CD1c-positive myeloid dendritic cell (primary cell): ENCODE results near the gene TBC1D16.

ENCODE experiments used
- DNase-seq: peaks from one replicate; pipeline ENCODE4 v3.0.0-alpha.2; 2016; ENCODE audit errors: extremely low spot score

TBC1D16 gene

DNA sequence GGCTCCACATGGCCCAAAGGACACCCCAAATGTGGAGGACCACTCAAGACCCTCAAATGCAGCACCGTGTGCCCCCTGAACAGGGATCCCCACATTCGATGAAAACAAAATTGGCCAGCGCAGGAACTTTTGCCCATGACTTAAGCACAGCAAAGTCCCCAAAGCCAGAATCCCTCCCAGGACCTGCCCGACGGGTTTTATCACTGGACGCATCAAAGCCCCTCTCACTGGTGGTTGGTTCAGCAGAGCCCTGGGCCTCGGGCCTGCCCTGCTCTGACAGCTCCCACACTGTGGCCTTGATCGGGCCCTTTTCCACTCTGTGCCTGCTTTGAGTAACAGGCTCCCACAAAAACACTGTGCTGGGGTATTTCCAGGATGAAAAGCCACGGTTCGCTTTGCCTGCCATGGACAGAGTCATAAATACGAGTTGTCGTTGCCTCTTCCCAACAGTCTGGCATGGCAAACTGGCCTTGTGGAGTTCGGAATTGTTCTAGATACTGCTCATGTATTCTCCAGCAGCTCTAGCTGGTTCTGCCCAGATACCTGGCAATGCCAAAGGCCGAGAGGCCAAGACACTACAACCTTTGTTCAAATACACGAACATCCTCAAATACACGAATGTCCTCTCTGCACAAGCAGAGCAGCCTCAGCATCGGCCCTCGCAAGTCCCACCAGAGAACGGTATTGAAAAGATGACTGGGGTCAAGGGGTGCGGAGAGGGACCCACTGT, 46.4 kb downstream of the TBC1D16 start:
- DNase-seq = no peak

DNA sequence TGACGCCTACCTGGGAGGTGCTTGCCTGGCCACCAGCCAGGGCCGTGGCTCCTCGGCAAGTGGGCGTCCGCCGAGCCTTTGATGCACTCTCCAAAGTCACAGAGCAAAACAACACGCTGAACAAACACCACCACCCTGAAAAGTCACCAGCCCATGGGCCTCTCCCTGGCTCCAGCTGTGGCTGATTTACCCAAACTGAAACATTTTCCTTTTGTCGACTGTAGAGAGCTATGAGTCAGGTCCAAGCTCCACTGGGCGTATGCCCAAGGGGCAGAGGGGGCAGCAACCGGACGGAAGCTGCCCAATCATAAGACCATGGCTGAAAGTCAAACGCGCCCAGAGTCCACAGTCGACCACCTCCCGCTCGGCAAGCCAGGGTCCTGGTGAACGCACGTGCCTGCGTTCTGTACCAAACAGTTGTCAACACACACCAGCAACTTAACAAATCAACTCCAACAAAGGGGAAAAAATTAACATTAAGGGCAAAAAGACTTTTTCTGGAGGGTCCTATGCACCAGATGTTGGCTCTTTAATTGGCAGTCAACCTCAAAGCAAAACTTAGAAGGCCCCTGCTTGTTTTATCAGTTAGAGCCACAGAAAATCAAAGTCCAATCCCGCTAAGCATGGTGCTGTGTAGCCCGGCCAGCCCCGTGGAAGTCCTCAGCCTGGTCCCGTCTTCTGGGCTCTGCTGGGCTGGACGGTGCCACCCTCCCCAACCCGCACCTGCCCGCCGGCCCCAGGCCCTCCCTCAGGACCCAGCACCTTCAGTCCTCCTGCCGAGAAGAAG, 47.3 kb downstream of the TBC1D16 start:
- no peak for DNase-seq

DNA sequence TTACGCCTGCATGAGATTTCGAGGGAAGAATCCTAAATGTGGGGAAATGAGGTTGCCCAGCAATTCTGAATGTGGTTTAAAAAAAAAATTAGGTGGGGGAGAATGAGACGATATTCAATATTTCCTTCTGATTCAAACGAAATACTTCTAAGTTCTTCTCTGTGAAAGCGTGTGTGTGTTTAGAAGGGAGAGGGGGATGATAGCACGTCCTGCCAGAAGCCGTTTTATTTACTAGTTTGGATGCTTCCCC, 47.8 kb downstream of the TBC1D16 start:
- no peak for DNase-seq

DNA sequence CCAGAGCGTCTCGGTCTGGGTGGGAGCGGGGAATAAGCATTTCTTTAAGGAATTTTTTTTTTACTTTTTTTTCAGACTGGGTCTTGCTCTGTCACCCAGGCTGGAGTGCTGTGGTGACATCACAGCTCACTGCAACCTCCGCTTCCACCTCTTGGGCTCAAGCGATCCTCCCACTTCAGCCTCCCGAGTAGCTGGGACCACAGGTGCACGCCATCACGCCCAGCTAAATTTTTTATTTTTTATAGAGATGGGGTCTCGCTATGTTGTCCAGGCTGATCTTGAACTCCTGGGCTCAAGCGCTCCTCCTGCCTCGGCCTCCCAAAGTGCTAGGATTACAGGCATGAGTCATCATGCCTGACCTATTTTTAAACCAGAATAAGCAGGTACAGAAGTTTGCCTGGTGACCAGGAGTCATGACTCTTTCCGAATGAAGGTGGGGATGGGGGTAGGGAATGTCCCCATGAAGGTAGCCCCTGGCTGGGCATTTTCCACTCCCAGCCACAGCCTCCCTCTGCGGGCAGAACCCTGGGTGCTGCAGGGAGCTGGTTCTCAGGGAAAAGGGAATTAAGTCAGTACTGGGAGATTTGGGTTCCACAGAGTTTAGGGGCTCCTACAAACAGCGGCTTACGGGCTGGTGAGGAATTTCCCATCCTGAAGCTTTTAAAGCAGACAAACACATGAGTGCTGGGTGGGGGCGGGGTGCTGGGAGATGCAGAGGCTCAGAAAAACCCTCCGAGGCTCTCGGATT, 48.3 kb downstream of the TBC1D16 start:
- no peak for DNase-seq

DNA sequence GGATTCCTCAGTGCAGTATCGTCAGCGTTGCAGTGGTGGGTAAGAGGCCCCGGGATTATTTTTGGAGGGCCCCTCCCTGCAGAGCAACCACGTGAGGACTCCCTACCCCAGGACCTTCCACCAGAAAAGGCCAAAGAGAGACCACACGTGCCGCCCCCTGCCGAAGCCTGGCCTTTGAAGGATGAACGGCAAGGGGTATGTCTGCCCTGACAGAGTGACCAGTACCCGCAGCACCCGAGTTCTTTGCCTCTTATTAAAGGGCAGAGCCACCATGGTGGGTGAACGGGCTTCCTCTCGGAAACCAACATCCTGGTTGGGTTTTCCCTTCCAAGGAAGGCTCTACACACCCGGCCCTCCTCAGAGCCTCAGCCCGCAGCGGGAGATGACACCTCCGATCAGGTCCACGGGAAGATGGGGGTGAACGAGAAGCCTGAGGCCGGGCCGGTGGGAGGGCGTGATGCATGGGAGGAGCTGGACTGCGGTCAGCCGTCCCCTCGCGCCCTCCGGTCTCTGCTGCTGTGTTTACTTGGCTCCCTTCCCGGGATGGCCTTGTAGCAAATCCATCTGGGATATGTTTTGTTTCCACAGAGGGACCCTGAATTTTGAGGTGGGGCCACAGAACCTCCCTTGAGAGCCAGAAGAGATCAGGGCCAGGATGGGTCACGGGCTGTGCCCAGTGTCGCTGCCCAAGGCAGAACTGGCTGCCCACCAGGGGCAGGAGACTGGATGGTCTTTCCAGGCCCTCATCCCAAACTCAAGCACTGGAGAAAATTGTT, 49.1 kb downstream of the TBC1D16 start:
- no peak for DNase-seq

DNA sequence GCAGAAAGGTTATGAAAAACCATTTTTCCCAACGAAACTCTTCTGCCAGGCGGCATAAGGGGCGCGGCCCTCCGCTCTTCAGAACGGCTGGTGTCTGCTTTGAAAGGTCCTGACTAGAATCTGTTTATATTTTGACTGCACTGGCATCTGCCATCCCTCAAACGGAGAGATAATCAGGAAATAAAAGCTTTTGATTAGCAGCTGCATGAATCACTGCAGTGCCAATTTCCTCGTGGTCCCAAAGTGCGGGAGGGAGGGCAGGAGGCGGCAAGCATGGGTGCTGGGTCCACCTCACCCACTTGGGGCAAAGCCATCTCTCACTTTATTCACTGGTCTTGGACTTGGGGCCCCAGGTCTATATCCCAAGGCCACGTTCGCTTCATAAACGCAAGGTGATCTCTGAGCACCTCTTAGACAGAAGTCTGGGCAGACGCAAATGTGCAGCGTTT, 49.7 kb downstream of the TBC1D16 start:
- no peak for DNase-seq

DNA sequence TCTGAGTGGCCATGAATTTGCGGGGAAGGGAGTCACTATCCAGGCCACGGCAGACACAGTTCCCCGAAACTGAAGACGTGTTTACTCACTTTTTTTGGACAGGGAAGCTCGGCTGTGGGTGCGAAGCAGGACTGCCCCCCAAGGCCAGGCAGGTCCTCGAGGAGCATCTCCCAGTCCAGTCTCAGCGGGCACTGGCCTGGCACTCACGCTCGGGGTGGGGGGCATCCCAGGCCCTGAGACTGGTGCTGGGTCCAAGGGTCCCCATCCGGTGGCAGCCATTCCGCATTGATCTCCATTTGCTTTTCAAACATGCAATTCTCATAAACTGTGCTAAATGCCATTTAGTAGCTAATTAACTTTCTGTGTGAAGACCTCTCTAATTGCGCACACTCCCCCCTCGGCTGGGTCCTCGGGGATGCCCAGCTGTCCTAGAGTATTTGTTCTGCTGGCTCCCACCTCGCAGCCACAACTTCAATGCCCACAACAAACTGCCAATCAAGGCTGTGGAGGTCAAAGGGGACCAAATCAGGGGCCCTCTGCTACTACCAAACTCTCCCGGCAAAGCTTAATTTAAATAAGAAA, 50.2 kb downstream of the TBC1D16 start:
- no peak for DNase-seq

DNA sequence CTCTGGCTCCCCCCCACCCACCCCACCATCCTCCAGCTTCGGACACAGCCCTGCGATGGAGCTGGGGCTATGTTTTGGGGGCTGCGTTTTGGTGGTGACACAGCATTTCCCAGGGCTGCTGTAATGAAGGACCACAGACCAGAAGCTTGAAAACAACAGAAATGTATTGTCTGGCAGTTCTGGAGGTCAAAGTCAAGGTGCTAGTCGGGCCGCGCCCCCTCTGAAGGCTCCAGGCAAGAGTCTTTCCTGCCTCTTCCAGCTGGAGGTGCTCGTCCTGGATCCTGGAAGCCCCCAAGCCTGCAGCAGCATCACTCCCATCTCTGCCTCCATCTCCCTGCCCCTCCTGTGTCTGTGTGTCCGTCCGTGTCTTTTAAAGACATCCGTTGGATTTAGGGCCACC, 50.8 kb downstream of the TBC1D16 start:
- no peak for DNase-seq

DNA sequence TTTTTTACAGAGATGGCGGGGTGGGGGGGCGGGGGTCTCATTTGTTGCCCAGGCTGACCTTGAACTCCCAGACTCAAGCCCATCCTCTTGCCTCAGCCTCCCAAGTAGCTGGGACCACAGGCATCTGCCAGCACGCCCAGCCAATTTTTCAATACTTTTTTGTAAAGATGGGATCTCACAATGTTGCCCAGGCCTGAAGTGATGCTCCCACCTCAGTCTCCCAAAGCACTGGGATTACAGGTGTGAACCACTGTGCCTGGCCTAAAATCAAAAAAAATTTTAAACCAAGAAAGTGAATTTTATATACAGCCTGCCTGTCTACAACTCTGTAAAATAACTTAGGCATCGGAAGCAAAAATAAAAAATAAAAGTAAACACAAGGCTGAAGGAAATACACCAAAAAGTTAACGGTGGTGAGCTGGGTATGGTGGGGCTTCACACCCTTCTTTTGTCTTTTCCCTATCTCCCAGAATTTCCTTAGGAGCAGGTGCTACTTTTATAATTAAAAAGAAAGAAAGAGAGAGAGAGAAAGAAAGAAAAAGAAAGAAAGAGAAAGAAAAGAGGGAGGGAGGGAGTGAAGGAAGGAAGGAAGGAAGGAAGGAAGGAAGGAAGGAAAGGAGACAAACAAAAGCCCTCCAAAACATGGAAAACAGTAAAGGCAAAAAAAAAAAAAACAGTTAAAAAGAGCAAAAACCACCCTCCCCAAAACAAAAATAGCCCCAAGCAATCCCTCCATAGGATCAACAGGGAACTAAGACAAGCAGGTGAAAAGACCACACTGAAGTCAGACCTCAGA, 51.4 kb downstream of the TBC1D16 start:
- no peak for DNase-seq

DNA sequence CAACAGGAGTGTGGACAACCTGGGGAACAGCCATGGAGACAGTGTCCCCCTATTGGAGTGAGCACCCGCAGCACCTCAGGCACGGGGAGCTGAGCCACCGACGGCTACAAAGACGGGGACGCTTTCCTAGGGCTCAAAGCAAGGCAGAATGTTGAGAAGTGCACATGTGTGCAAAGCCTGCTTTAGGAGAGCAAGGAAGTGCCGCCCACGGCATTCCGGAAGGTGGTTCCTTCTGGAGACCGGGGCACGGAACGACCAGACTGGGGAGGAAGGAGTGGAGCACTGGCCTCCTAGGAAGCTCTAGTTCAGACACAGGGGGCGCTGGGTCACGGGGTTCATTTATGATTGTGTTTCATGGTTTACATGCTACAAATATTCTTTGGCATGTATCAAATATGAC, 52.2 kb downstream of the TBC1D16 start:
- DNase-seq = peak; percentile 63

DNA sequence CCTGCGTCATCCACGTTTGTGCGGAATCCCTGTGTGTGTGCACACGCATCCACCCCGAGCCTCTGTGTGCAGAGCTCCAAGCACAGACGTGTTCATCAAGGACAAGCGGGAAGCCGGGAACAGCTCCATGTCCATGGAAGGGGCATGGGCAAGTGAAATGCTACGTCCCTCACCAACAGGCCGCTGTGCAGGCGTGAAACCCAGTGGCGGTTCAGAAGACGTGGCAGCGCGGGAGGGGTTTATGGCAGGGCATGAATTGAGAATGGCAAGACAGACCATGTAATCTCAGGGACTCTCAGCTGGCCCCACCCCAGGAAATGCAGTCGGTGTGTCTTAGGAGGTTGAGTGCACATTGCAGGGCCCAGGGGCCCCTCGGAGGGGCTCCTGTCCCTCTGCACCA, 52.7 kb downstream of the TBC1D16 start:
- no peak for DNase-seq

DNA sequence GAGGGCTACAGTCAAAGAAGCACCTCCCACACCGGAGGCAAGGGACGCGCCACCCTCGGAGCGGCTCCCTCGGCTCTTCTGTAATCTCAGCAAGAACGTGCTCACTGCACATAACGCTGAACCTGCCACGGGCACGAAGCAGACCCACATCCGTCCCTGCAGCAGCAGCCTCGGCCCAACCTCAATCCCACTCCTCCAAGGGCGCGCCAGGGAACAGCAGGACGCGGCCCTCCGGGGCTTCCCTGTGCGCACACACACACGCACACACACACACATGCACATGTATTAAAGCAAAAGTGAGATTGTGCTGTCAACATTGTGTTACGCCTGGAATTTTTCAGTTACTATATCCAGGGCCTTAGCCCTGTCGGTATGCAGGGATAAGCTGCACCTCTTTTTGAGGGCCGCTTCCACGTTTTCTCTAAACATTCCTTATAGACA, 54.0 kb downstream of the TBC1D16 start:
- DNase-seq = no peak

DNA sequence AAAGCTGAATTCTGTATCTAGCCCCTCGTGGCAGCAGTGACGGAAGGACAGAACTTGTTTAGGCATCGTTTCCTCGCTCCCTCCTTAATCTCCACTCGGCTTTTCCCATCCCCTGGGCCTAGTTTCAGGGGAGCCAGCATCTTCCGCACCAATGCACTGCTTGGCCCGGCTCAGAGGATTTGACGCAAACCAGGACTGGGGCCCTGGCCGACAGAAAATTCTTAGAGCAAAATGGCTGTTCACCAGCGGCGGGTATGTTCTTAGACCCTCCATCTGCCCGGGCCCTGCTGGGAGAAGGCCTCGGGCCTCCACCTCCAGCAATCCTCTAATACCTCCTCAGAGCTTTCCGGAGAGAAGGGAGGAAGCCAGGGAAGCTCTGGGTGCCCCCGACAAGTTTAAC, 54.6 kb downstream of the TBC1D16 start:
- no peak for DNase-seq

DNA sequence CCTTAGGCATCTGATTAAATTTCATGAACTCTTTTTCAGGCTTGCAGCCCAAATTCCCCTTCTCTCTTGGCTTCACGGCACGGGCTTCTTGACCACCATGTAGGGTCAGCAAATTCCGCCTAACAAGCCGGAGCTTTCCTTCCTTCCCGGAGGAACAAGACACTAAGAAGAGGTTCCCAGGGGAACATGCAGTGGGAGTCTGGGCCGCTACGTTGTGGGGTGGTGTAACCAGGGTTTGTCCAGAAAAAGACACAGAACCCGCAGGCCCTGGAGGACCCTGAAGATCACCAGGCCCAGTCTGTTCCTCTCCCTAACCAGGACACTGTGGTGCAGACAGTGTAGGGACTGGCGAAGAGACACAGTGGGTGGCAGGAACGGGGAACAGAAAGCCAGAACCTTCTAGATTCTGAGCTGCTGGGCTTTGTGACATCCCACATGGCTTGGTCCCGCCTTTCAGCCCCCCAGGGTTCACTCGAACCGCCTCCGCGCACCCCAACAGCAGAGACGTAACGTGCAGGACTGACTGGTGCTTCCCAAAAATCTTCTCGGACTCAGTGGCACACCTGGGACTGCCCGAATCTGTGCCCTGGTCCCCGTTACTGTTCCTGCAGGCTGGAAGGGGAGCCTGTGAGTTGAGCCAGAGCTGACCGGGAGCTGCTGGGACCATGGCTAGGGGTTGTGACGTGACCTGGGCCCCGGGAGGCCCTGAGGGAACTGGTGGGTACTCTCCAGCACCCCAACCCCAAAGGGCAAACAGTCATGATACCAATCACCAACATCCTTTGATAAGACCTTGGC, 55.2 kb downstream of the TBC1D16 start:
- peak; percentile 8 for DNase-seq

DNA sequence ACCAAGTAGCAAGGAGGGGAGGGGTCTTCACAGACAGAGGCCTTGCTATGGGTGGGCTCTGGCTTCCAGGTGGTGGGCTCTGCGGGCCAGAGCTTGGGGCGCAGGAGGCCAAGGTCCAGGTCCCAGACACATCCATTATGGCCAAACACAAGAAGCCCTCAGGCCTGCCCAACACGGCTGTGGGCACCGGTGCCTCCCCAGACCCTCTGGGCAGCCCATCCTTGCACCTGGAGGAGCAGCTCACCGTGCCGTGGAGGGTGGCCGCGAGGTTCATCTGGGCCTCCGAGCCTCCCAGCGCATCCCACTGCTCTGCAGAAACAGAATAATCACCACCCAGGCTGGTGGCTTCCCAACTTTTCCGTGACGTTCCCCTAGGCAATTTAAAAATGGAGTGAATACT, 55.9 kb downstream of the TBC1D16 start:
- no peak for DNase-seq

DNA sequence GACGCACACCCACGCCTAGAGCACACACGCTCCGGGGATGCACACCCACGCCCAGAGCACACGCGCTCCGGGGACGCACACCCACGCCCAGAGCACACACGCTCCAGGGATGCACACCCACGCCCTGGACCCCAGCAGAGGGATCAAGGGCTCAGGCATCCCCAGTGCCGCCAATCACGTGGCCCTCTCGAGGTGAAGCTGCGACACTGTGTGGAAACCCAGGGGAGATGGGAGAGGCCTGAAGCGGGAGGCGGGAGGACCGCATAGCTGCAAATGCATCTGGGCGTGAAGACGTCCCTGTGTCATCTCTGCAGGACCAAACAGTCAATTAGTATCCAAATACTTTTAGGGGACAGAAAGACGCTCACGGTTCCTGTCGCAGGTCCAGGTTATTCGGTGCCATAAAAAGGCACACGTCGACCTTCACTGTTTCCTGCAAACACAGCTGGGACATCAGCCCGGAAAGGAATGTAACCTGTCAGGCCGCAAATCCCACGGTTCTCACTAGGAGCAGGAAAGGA, 56.4 kb downstream of the TBC1D16 start:
- DNase-seq = no peak

DNA sequence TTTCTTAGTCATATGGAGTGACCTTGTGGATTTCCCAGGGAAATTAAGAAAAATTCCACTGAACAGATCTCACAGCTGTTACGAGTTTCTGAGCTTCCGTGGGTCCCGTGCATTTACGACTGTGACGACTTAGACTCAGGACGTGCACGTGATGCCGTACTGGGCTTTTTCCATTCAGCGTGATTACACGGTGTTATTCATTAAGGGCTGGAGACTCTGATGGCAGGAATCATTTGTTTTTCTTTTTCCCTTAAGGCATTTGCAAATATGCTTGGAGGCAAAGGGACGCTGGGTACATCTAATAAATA, 57.2 kb downstream of the TBC1D16 start:
- no peak for DNase-seq

DNA sequence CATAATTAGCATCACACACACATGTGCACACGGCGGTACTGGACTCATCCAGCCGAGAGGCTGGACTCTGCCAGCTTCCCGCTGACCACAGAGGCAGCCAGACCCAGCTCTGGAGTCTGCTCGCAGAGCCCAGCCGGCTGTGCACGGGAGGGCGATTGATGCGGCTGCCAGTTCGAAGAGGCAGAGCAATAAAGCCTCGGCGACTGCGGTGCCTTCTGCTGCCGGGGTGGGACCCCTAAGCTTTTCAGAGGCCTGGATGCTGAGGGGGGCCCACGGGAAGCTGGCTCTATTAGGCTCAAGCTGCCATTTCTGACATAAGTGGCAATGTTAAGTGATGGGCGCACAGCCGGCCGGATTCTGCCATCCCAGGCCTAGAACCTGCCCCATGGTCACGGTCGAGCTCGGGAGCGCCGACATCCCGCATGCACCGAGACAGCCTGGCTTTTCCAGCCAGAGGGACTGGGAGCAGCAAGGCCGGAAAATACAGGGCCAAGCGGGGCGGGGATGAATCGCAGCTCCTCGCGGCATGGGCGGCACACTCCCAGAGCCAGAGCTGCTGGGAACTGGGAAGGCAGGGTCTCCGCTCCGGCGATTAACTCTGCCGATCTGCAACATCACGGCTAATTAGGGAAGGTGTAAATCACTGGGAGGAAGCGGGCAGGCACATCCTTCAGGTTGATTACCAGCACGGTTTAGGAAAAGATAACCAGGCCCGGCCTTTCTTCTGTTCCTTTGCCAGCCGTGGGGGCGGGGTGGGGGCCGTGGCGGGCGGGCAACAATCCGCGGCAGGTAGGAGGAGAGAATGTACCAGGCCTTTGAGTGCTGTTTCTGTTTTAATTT, 57.7 kb downstream of the TBC1D16 start:
- no peak for DNase-seq

DNA sequence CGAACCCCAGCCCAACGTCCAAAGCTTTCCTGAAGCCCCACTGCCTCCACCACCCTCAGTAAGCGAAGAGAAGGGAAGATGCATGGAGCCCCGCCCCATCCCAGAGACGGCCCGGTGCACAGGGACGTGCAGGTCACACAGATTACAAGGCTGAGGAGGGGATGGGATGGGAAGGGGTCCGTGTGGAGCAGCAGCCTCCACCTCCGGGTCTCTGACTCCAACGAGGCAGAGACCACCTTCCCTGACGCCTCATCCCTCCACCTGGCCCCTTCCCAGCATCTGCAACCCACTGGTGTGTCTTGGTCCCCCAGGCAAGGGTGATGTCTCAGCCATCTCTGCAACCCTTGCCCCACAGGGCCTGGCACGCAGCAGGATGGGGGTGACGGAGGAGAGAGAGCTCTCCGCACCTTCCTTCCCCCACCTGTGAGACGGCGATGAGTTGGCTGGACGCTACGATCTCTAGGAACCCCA, 58.5 kb downstream of the TBC1D16 start:
- DNase-seq = no peak
